ENCODE data around the gene PTPN2.
A peak's percentile ranks its signal among the peaks of the same experiment; 100 is the strongest.

The PTPN2 gene

GRCh38 chr18:12844391-12844790, 39.6 kb downstream of the PTPN2 start:
- no peak for DNase-seq (ENCODE audit: low read depth)
- no peak for TF ChIP-seq CTCF (conservative IDR thresholded peaks at IDR 0.05; ENCODE audit: low read length)
- H3K4me3 ChIP-seq (ENCODE audit: low read length), result no peak overlapping the region

DNA sequence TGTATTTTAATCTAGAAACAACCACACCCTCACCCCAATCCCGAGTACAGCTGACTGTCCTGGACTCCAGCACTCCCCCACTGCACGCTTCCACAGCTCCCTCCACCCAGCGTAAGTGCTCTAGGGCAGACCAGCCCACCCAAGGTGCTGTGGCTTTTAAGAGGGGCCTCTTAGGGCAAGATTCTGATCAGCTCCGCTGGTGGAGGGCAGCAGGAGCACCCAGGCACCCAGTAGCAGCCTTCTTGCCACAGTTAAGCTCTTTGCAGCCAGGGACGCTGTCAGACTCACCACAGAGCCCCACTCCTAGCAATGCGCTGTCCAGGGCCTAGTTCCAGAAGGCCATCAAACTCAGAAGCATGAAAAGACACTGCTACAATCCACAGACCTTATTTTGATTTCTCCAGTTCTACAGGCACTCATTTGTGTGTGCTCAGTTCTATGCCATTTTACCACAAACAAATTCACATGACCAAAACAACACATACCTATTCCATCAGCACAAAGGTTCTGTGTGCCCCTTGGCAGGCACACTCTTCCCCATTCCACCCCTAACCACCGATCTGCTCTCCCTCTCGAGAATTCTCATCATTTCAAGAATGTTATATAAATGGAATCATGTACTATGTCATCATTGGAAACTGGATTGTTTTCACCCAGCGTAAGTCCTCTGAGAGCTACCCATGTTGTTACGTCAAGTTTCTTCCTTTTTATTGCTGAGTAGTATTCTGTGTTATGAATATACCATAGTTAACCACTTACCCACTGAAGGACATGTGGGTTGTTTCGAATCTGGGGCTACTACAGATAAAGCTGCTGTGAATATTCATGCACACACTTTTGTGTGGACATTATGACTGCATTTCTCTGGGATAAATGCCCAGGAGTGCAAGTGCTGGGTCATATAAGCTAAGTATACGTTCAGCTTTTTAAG, 40.4 kb downstream of the PTPN2 start:
- peak; percentile 43 for DNase-seq (ENCODE audit: low read depth)
- TF ChIP-seq CTCF (conservative IDR thresholded peaks at IDR 0.05; ENCODE audit: low read length), result no peak
- no peak overlapping the region for H3K4me3 ChIP-seq (ENCODE audit: low read length)

DNA sequence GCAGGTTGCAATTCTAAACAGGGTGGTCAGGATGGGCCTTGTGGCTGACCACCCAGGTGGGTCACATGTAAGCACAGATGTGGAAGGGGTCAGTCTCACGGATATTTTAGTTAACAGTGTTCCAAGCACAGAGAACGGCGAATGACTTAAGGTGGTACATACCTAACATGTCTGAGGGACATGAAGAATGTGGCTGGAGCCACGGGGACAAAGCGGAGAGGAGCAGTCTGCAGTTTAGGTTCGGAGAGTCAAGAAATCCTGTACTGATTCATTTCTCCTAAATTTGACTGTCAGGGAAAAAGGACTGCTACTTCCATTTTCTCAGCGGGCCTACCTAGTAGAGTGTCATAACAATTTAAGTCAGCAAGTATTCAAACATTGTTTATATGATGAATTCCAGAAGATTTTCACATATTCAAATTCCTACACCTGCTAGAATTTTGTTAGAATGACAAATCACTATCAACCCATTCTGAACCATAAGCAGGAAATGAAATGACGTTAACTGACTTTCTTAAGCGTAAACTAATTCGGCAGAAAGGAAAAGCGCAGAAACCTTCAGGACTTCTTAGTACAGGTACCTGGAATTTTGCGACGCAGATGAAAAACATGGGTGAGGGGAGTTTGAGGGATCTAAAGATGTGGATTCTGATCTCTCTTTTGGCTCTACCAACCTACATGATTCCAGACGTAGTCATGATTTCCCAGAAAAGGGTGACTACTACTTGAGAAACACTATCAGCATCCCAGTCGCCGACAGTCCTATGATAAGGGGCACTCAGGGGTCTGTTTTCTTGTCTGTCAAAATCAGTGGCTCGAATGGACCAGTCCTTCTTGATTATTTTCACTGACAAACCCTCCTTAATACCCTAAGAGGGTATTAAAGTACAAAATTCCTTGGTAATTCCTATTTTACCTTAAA, 41.3 kb downstream of the PTPN2 start:
- TF ChIP-seq CTCF (conservative IDR thresholded peaks at IDR 0.05; ENCODE audit: low read length), result no peak
- no peak overlapping the region for H3K4me3 ChIP-seq (ENCODE audit: low read length)
- DNase-seq (ENCODE audit: low read depth), result no peak

GRCh38 chr18:12841070-12841469, 43.0 kb downstream of the PTPN2 start:
- no peak for TF ChIP-seq CTCF (conservative IDR thresholded peaks at IDR 0.05; ENCODE audit: low read length)
- no peak overlapping the region for H3K4me3 ChIP-seq (ENCODE audit: low read length)
- DNase-seq (ENCODE audit: low read depth), result no peak

GRCh38 chr18:12840382-12840781, 43.7 kb downstream of the PTPN2 start:
- no peak overlapping the region for H3K4me3 ChIP-seq (ENCODE audit: low read length)
- no peak for TF ChIP-seq CTCF (conservative IDR thresholded peaks at IDR 0.05; ENCODE audit: low read length)
- DNase-seq (ENCODE audit: low read depth), result no peak

GRCh38 chr18:12839526-12840196, 44.4 kb downstream of the PTPN2 start:
- H3K4me3 ChIP-seq (ENCODE audit: low read length), result no peak overlapping the region
- no peak for TF ChIP-seq CTCF (conservative IDR thresholded peaks at IDR 0.05; ENCODE audit: low read length)
- peak; percentile 60 for DNase-seq (ENCODE audit: low read depth)

All from AG10803 (cell line).